Measurements from ENCODE around the gene GRHPR.
"Not testable (repeated sequence)": the region's sequence is repeated elsewhere in the genome, so short reads cannot be mapped to it uniquely, and the experiment has no call there.

The GRHPR gene

DNA sequence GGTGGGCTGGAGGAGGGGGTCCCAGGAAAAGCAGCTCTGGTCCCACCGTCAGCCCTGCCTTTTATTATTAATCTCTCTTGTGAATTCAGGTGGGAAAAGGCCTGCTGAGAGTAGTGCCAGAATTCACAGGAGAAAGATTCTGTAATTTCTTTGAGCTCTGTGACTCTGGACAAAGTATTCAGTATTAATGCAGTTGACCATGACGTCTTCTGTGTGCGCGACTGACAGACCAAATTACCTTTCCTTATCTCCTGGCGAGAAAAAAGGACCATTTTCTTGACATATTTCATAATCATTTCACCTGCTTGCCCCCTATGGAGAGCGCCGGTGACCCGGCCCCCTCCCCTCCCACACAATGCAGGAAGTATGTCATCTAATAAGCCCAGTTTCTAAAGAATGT, 26.8 kb upstream of the GRHPR start:
- no peak for TF ChIP-seq CTCF (IDR thresholded peaks at IDR 0.05; ENCODE audit: low read depth, low read length)
- no peak for DNase-seq (ENCODE audit: low read depth, low spot score)
- in situ Hi-C loops (cut with HindIII; ENCODE audit: low sequenced_read_pairs) = no loop called here
- H3K4me3 ChIP-seq (ENCODE audit: low read depth, low read length) = no peak overlapping the region

GRCh38 chr9:37397948-37398347, 24.5 kb upstream of the GRHPR start:
- DNase-seq (ENCODE audit: low read depth, low spot score); in situ Hi-C loops (cut with HindIII; ENCODE audit: low sequenced_read_pairs); H3K4me3 ChIP-seq (ENCODE audit: low read depth, low read length): not testable (repeated sequence)

GRCh38 chr9:37398464-37399025, 24.0 kb upstream of the GRHPR start:
- TF ChIP-seq CTCF (IDR thresholded peaks at IDR 0.05; ENCODE audit: low read depth, low read length) = no peak
- DNase-seq (ENCODE audit: low read depth, low spot score) = no peak
- no peak overlapping the region for H3K4me3 ChIP-seq (ENCODE audit: low read depth, low read length)
- in situ Hi-C loops (cut with HindIII; ENCODE audit: low sequenced_read_pairs) = no loop called here

GRCh38 chr9:37399336-37399735, 23.2 kb upstream of the GRHPR start:
- in situ Hi-C loops (cut with HindIII; ENCODE audit: low sequenced_read_pairs) = no loop called here
- H3K4me3 ChIP-seq (ENCODE audit: low read depth, low read length) = no peak overlapping the region
- no peak for TF ChIP-seq CTCF (IDR thresholded peaks at IDR 0.05; ENCODE audit: low read depth, low read length)

DNA sequence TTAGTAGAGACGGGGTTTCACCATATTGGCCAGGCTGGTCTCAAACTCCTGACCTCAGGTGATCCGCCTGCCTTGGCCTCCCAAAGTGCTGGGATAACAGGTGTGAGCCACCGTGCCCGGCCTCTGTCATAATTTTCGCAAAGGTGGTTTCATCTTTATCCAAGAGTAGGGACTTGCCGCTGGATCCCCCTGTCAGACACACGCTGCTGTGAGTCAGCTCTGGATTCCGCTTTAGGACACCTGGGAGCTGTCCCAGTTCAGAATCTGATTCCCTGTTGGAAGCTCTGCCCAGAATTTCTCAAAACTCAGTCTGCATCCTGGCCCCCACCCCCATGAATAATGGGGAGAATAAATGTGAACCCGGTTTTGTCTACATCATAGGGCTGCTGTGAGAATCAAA, 17.9 kb upstream of the GRHPR start:
- no peak overlapping the region for H3K4me3 ChIP-seq (ENCODE audit: low read depth, low read length)
- no peak for TF ChIP-seq CTCF (IDR thresholded peaks at IDR 0.05; ENCODE audit: low read depth, low read length)
- in situ Hi-C loops (cut with HindIII; ENCODE audit: low sequenced_read_pairs) = no loop called here
- DNase-seq (ENCODE audit: low read depth, low spot score) = no peak

More at GRCh38 chr9:37399336-37399735, 23.2 kb upstream of the GRHPR start:
- no peak for DNase-seq (ENCODE audit: low read depth, low spot score)

DNA sequence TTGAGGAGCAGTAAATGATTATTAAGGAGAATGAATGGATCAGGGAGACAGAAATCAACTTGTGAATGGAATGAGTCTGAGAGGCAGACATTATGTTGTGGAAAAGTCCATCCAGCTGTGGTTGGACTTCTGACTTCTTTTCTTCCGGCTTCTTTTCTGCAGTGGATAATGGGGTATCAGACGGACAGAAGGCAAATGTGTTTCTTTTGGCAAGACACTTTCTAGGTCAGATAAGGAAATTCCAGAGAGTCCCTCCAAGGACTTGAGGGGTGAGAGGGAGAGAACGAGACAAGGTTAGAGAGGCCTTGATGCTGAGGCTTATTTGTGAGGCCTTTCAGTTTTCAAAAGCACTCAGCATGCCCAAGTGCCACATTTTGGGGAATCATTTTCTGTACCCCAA, 17.1 kb upstream of the GRHPR start:
- H3K4me3 ChIP-seq (ENCODE audit: low read depth, low read length) = no peak overlapping the region
- no peak for TF ChIP-seq CTCF (IDR thresholded peaks at IDR 0.05; ENCODE audit: low read depth, low read length)
- no peak for DNase-seq (ENCODE audit: low read depth, low spot score)
- in situ Hi-C loops (cut with HindIII; ENCODE audit: low sequenced_read_pairs) = no loop called here

DNA sequence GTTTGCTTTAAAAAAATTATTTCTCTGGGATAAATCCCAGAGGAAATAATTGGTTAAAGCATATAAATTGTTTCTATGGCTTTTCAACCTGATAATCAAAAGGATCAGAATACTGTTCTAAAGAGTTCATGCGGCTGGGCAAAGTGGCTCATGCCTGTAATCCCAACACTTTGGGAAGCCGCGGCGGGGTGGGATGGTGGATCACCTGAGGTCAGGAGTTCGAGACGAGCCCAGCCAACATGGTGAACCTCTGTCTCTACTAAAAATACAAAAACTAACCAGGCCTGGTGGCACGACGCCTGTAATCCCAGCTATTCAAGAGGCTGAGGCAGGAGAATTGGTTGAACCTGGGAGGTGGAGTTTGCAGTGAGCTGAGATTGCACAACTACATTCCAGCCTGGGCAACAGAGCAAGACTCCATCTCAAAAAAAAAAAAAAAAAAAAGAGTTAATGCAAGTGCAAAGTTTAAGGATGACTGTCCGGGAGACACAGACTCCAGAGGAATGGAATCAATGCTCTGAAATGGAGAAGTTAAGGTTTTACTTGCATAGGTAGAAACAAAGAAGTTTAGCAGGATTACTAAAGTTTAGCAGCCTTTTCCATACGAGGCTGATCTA, 16.6 kb upstream of the GRHPR start:
- H3K4me3 ChIP-seq (ENCODE audit: low read depth, low read length) = no peak overlapping the region
- in situ Hi-C loops (cut with HindIII; ENCODE audit: low sequenced_read_pairs) = no loop called here
- no peak for TF ChIP-seq CTCF (IDR thresholded peaks at IDR 0.05; ENCODE audit: low read depth, low read length)
- DNase-seq (ENCODE audit: low read depth, low spot score) = no peak

Data from astrocyte of the spinal cord (primary cell).